NCI-H146 (cell line): ENCODE data around the gene C1QA.
A peak's percentile ranks its signal among the peaks of the same experiment; 100 is the strongest.

Experiments
- DNase-seq: peaks from one replicate; lab custom pipeline; 2025; lab: John Stamatoyannopoulos, UW

The C1QA gene

DNA sequence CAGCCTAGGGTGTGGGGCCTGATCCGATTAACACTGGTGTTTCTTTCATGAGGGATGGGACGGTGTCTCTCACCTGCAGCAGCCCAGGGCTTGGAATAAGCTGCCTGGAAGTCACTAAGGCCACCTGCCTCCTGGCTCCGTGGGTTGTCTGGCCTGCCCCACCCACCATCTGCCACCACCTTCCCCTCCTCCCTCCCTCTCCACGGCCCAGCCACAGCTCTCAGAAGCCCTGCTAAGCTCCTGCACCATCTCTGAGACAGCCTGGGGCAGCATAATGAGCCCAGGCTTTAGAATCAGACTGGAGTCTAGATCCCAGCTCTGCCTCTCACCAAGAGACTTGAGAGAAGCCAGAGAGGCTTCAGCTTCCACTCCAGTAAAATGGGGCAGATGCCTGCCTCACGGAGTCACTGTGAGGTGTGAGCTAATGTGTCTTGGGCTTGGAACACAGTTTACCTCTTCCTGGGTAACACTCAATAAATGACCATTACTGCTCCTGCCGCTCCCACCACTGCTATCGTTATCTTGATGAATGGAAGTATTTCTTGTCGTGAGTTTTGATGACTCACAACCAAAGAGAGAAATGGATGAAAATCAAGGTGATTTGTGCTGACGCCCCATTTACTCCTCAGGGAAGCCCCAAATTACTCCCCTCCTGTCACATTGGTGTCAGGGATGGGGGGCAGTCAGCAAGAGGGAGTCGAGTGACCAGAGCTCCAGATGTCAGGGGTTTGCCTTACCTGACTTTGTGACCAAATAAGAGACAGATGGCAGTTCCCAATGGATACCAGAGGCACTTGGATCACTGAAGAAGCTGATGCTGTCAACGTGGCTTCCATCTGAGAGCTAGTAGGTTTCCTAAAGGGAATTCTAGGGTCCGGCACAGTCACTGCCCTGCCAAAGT, 23.5 kb upstream of the C1QA start:
- DNase-seq = peak; percentile 40

DNA sequence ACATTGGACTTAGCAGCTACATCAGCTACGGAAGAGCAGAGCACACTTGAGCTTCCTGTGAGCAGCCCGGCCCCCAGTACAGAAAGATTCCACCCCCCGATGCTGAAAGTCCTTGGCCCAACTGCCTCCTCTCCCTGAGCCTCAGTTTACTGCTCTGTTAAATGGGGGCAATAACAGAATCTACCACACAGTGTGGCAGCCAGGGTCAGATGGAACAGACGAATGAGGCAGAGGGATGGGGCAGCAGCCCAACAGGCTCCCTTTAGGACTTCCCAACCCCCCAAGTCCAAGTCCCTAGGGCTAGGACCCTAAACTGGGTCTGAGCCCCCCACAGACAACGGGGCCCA, 22.9 kb upstream of the C1QA start:
- no peak for DNase-seq

DNA sequence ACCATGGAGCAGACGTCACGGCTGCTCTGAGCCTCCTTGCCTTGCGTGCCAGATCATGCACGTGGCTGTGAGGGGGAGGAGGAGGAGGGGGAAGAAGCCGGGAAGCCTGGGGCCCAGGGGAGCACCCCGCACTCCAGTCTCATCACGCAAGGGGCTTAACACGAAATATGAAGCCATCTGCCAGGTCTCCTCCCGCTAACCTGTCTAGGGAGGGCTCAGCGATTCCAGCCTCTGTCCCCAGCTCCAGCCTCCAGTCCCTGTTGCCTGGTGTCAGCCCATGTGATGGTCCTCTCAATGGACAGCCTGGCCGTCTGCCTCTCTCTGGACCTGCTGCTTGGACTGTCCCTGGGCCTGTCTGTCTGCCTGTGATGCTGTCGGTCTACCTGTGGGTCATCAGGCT, 22.5 kb upstream of the C1QA start:
- no peak for DNase-seq

DNA sequence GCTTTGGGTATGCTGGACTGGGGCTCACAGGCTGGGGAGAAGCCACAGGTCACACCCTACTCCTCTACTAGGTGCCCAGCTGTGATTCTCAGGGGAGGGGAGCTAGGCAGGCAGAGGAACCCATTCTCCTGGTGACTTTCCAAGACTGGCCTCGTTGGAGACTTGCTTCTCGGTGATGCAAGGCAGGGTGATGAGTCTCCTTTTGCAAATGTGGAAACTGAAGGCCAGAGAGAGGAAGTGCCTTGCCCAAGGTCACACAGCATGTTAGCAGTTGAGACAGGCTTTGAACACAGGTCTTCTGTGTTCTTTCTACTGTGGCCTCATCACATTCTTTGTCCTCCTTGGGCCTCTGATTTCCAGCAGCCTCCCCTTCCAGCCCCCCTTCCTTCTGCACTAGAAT, 20.5 kb upstream of the C1QA start:
- no peak for DNase-seq

DNA sequence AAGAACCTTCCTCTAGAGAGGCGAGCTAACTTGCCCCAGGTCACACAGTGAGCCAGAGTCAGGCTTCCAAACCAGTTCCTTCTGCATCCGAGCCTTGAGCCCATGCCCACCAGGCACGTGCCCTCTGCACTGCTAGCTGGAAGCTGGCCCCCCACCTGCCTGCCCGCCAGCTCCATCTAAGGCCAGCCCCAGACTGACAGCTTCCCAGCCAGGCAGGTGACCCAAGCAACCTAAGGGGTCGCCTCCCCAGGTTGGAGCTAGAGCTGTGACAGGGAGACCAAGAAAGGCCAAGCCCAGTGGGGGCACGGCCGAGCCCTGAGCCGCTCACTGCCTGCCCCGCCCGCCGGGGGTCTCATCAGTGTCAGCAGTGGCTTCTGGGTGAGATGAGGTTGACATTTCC, 19.9 kb upstream of the C1QA start:
- DNase-seq = no peak

DNA sequence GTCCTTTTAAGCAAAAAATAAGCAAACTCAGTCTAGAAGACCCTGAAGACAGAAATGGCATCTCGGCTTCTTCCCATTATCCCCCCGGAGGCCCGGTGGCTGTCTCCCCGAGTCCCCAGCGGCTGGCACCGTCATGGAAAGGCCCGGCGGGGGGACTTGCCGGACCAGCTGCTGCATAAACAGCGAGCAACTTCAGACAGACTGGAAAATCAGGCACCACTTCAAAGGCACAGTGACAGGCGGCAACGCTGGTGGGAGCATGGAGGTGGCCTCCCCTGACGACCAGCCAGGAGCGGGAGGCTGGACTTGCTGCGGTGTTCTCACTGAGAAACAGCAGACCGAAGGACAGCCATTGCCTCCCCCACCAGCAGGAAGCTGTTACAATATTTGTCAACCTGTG, 18.4 kb upstream of the C1QA start:
- DNase-seq = peak; percentile 61

DNA sequence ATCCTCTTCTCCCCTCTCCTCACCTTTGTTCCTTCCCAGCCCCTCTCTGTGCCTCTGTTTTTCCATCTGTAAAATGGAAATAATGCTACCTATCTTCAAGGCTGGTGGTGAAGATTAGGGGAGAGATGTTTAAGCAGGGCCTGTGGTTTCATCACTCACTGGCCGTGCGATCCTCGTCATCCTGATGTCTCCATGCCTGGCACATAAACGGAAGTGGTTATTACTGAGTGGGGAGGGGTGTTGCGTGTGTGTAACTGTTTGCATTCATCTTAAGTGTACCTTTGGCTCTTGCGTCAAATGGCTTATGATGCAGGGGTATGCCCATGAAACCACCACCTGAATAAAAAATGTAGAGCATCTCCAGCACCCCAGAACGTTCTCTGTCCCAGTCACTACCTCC, 17.2 kb upstream of the C1QA start:
- no peak for DNase-seq

DNA sequence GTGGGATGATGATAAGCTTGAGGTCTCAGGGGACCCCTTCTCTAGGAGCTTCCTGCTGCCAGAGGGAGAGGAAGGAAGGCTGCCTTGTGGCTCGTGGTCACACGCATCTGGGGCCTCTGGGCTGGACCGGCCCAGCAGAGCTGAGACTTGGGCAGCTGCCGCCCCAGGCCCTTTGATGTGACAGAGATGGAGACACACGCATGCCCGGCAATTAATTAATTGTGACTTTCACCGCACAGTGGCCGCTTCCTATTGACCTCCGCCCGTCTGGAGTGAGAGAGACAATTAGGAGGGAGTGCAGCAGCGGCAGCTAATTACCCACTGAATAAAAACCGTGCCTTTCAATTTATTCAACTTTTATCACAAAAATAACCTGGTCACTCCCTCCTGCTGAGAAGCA, 16.6 kb upstream of the C1QA start:
- peak; percentile 55 for DNase-seq

DNA sequence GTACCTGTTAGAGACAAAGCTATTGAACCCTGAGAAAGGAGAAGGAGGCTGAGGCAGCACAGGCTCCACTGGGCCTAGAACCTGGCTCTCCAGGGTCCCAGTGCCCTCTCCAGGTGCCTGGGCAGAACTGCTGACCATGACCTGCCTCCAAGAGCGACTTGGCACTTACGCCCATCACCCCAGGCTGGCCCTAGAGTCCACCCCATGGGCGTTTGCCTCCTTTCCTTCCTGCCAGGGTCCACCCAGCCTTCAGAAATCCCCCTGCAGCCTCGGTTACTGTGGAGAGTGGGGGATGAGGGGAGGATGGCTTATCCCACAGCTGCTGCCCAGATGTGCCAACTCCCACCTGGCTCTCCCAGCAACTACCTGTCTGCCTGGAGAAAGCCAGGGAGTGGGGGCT, 14.7 kb upstream of the C1QA start:
- DNase-seq = no peak

DNA sequence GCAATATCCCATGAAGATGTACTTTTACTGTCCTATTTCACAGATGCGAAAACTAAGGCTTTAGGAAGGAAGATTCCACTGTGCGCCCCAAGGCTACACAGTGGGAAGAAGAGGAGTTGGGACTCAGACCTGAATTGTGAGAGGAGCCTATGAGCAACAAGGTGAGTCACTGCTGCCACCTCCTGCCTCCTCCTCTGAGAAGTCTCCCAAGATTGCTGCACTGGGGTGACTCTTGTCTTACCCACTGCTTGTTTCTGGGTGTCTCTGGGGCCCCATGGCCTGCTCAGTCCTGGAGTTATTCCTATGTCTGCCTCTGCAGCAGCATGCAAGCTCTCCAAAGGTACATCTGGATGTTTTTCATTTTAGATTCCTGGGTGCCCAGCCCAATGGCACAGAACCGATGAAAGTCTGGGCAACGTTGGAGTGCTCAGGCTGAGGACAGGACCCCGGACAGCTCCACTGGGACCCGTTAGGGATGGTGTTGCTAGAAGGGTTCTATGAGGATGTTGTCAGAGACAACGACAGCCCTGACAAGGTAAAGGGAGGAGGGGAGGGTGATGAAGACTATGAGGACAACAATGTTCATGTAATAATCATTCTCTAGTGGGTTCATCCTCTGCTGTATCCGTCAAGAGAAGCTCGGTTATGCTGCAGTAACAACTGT, 11.0 kb upstream of the C1QA start:
- DNase-seq = no peak

DNA sequence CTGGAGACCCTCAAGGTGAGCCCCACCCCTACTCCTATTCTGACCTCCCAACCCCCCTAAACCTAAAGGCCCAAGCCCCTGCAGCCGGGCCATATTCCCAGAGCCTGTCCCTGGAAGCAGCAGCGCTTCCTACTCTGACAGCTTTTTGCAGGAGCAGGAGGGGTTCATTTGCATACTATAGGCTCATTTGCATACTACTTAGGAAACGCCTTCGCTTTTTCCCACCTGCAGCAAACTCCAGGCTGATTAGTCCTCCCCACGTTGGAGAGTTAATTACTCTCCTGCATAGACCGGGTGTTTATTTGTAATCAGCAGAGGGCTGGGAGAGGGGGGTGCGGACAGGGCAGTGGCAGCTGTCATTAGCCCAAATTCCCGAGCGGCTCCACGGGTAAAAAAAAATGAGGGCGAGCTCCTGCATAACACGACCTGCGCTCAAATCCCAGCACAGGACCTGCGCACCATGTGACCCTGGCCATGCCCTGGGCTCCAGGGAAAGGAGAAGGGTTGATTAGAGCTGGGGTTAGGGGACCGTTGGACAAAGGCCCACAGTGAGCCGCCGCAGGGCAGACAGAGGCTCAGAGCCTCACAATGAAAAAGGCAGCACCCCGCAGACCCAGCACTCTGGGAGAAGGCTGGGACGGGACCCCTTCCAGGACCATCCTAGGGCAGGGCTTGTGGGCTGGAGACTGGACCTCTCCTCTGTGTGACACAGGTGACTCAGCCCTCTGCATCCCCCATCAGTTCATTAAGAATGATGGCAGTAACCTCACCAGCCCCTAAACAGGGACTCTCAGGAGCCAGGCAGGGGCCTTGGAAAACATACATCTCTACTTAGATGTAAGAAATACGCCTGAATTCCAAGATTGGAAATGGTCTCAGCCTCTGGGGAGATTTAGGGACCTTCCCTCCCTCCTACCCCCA, 9.9 kb upstream of the C1QA start:
- DNase-seq = no peak

DNA sequence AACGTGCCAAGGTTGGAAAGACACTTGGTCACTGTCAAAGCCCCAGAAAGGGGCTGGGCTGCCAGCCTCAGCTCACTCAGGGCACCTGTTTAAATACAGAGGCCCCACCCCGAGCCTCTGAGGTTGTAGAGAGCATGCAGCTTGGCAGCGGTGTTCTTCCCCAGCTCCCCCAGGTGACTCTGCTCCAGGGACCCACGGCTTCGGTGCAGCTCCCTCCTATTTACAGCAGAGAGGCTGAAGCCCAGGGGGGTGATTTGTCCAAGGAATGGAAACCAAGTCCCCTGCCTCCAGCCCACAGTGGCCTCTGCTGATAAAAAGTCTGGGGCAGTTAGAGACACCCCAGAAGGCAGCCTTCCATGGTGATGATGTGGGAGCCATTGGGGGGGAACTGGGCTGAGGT, 9.1 kb upstream of the C1QA start:
- DNase-seq = peak; percentile 50

DNA sequence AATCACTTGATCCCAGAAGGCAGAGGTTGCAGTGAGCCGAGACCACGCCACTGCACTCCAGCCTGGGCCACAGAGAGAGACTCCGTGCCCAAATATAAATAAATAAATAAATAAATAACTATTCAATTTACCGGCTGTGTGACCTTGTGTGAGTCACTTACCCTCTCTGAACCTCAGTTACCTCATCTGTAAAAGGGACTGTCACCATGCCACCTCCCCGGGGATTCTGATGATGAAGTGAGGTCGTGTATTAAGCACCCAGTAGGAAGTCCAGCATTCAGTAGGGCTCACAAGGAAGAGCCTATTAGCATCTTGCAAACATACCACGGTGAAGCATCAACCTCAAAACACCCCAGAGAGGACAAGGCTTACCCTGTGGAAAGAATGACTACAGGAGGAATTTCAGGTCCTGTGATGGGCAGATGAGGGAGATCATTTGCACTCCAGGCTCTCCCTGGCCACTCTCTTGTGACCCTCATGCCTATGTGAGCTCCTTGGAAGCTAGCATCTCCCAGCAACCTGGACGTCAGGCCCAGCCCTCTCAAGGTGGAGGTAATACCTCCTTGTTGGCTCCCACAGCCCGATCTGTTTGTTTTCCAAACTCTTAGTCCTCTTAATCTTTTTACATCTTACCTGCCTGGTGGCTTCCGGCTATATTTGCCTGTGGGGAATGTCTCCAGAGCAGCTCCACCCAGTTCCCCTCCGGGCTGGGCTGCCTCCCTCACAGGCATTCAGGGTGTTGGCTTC, 7.6 kb upstream of the C1QA start:
- DNase-seq = no peak

DNA sequence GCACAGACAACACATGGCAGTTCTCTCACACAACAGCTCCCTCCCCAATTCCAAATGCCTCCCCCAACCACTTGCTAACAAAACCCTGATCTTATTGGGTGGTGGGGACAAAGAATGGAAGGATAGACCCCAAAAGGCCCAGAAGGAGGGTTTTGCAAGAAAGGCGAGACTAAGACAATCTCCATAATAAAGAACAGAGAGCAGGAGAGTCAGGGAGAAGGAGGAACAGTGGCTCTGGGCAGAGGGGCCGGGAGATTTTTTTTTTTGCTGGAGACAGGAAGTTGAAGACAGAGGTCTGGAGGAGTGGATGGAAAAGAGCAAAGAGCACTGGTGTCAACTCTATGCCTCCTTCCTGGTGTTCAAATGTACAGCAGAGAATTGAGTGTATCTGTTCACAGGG, 6.5 kb upstream of the C1QA start:
- DNase-seq = no peak

DNA sequence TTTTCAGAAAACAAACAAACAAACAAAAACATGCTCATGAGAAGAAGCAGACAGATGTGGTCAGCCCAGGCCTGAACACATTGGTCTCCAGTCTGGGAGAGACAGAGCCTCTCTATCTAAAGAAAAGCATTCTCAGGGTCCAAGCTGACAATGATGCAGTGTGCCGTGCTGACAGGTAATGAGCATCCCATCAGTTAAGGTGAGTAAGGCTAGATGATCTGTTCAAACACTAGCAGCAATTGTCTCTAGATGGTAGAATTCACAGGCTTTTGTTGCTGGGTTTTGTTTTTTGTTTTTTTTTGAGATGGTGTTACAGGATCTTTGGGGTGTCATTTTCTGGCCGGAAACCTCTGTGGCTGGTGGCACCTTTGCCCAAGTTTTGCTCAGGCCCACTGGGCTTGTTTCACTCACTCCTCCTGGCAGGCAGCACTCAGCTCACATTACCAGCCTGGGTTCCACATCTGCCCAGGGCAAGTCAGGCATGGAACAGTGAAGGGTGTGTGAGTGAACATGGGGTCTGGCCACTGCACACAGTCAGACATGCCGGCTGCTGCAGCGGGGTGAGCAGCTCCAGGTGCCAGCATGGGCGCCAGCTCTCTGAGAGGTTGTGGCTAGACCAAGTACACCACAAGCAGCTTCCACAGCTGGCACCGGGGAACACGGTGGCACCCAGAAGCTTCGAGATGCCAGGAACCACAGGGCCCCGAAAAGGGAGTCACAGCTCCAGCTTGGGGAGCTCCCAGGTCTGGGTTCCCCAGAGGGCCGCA, 2.5 kb upstream of the C1QA start:
- no peak for DNase-seq

DNA sequence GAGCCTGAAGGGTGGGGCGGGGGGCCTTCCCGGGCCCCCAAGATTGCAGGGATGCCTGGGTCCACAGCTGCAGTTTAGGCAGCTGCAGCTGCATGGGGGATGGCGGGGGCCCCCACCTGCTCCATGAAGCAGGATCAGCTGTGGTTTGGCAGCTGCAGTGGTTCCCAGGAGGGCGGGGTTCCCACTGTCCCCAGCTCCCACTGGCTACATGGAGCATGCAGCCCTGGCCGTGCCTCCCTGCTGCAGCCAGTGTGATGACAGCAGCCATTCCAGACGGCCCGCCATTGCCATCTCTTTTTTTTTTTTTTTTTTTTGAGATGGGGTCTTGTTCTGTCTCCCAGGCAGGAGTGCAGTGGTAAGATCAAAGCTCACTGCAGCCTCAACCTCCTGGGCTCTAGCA, 992 bp upstream of the C1QA start:
- DNase-seq = no peak

DNA sequence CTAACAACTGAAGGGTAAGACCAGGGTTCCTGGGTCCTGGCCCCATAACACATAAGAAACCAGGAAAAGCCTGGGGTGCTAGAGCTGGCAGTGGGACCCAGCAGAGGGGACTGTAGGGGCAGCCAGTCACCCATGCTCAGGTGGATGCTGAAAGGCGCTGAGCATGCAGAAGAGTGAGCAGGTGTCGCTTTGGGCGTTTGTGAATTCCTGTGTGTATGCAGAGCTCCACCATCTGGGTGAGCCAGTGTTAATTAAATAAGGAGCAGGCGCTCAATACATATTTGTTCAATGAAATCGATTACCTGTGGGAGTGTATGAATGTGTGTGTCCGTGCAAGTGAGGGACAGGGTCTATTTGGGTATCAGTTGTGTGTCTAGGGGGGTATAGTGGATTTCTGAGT, 499 bp downstream of the C1QA start:
- DNase-seq = peak; percentile 72

DNA sequence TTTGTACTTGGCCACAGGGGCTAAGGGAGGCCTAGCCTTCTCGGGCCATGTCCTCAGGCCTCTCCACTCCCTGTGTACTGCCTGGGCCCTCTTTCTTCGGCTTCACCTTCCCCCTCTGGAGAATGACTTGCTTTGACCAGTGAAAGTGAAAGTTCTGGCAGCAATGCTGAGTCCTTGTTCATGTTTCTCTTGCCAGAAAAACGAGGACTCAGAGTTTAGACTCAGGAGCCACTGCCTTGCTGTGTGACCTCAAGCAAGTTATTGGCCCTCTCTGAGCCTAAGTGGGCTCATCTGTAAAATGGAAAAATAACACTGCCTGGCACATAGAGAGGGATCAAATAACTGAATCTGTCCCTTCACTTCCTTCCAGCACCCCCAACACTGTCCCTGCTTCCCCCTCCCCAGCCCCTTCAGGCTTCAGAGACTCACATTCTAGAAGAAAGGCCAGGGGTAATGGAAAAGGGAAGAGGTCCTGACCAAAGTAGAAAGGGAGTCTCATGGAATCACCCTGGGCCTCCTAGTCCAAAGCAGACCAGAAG, 1.5 kb downstream of the C1QA start:
- no peak for DNase-seq

DNA sequence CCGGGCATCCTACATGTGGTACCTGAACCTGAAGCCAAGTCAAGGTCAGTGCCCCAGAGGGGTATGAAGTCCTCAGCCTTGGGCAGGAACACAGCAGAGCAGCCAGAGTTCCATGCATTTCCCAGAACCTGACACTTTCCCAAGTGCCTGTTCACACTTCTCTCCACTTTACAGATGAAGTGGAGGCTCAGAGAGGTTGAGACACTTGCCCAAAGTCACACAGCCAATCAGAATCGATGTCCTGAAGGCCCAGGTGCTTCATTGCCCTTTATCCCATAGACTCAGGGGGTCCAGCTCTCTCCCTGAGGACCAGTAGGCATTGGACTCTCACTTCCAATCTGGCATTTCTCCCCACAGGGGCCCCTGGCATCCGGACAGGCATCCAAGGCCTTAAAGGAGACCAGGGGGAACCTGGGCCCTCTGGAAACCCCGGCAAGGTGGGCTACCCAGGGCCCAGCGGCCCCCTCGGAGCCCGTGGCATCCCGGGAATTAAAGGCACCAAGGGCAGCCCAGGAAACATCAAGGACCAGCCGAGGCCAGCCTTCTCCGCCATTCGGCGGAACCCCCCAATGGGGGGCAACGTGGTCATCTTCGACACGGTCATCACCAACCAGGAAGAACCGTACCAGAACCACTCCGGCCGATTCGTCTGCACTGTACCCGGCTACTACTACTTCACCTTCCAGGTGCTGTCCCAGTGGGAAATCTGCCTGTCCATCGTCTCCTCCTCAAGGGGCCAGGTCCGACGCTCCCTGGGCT, 2.2 kb downstream of the C1QA start:
- DNase-seq = no peak

DNA sequence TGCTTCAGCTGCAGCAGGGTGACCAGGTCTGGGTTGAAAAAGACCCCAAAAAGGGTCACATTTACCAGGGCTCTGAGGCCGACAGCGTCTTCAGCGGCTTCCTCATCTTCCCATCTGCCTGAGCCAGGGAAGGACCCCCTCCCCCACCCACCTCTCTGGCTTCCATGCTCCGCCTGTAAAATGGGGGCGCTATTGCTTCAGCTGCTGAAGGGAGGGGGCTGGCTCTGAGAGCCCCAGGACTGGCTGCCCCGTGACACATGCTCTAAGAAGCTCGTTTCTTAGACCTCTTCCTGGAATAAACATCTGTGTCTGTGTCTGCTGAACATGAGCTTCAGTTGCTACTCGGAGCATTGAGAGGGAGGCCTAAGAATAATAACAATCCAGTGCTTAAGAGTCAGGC, 2.9 kb downstream of the C1QA start:
- DNase-seq = no peak
